A673 (cell line): ENCODE results near the gene CAMTA2. TPM values are rescaled to one million over a fixed set of nuclear protein-coding genes. Genes with fewer than 3 reads are reported as not detected.

Experiments
- BruUV-seq: library from RNA; stranded (reverse); fragments of 400-500 nt; replicated peaks from 2 replicates; lab custom pipeline; 2021; lab: Mats Ljungman, UMichigan
- CTCF ChIA-PET: fragments of 300-600 bp; sonication (Branson Sonifier 250); formaldehyde crosslinking; loops from one replicate; lab custom pipeline; 2022; ENCODE audit warnings: antibody characterized with exemption; lab: Charles Lee
- POLR2A ChIA-PET: fragments of 300-600 bp; sonication (Branson Sonifier 250); formaldehyde crosslinking; loops from one replicate; lab custom pipeline; 2022; ENCODE audit warnings: antibody characterized with exemption; ENCODE audit not compliant: low non-redundant PET; lab: Charles Lee
- DNase-seq: peaks from one replicate; pipeline ENCODE4 v3.0.0-alpha.2; 2015; ENCODE audit warnings: low spot score
- H3K27ac ChIP-seq: fragments of 200-600 bp; sonication (generic); 2 replicates; pipeline ENCODE4 v1.5.1; 2016; ENCODE audit warnings: mixed run types, low read depth, mild to moderate bottlenecking, mixed read lengths, antibody characterized with exemption, low read length; ENCODE audit not compliant: poor library complexity, severe bottlenecking
- H3K27me3 ChIP-seq: fragments of 200-600 bp; sonication (generic); replicated peaks from 2 replicates; pipeline ENCODE4 v1.6.1; 2017; ENCODE audit warnings: mixed run types, low read depth, mild to moderate bottlenecking, mixed read lengths, antibody characterized with exemption, low read length; ENCODE audit not compliant: insufficient read depth, poor library complexity
- H3K36me3 ChIP-seq: fragments of 200-600 bp; sonication (generic); 2 replicates; pipeline ENCODE4 v1.6.1; 2016; ENCODE audit warnings: mixed run types, mild to moderate bottlenecking, mixed read lengths, antibody characterized with exemption, low read length; ENCODE audit not compliant: insufficient read depth, poor library complexity, severe bottlenecking
- H3K4me1 ChIP-seq: fragments of 200-600 bp; sonication (generic); 2 replicates; pipeline ENCODE4 v1.6.1; 2017; ENCODE audit warnings: mixed run types, mild to moderate bottlenecking, mixed read lengths, antibody characterized with exemption, low read length; ENCODE audit not compliant: insufficient read depth, poor library complexity, severe bottlenecking
- H3K4me3 ChIP-seq: fragments of 200-600 bp; sonication (generic); 2 replicates; pipeline ENCODE4 v1.5.1; 2016; ENCODE audit warnings: low read depth, mixed run types, mild to moderate bottlenecking, mixed read lengths, low read length; ENCODE audit not compliant: poor library complexity, severe bottlenecking
- H3K9me3 ChIP-seq: fragments of 200-600 bp; sonication (generic); 2 replicates; pipeline ENCODE4 v1.6.1; 2016; ENCODE audit warnings: mixed run types, low read depth, mild to moderate bottlenecking, mixed read lengths, antibody characterized with exemption, low read length; ENCODE audit not compliant: poor library complexity, severe bottlenecking
- EZH2 ChIP-seq: fragments of 200-600 bp; sonication (generic); IDR thresholded peaks from 2 replicates; pipeline ENCODE4 v1.6.1; 2017; ENCODE audit warnings: borderline replicate concordance, low read depth, mild to moderate bottlenecking, mixed read lengths, antibody characterized with exemption, low read length; ENCODE audit not compliant: poor library complexity, severe bottlenecking
- intact Hi-C: fragments of 100-400 bp; cut with micrococcal nuclease; formaldehyde crosslinking; loops from one replicate; pipeline ENCODE4 v1.10.0; 2022; ENCODE audit not compliant: unreplicated experiment
- total RNA-seq: library from RNA; stranded (reverse); gene quantifications from 2 replicates; pipeline ENCODE4 v1.2.3, GENCODE V29; 2021
- TF ChIP-seq, protein P1 (sequence below): fragments of 300-800, 200-600 bp; sonication (generic); conservative IDR thresholded peaks from 2 replicates; pipeline ENCODE4 v1.5.1; 2017; ENCODE audit warnings: low read depth, mild to moderate bottlenecking, antibody characterized with exemption, low read length, moderate library complexity, mixed read lengths

The CAMTA2 gene
- total RNA-seq, 1 experiment from 2014 or later: 16.3 TPM

DNA sequence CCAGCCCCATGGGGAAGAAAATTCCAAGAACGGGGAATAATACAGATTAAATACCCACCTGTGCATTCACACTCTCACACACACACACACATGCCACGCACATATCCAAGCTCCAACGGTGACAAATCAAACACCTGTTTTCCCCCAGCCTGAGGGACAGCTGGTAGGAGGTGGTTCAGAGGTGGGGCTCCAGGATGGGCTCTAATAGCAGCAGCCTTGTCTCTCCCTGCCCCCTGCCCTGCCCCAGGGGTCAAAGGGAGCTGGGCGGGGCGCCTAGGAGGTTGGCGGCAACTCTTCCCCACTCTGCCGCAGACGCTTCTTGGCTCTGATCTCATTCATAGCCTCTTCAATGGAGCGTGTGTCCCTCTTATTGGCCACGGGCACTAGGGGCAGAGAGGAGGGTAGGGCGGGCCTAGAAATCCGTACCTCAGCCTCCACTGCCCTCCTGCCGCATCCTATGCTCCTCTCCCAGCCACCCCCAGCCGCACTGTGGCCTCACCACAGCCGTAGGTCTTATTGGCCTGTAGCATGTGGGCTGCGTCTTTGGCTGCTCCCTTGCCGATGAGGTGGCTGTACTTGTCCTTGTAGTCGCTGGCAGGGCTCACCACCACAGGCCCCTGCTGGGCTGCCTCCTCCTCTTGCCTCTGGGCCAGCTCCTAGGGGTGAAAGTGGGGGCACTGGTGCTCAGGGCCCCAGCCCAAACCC, 28.1 kb downstream of the CAMTA2 start:
- Histone ChIP-seq H3K27me3 (no peaks in the 10 kb centered on the region), H3K4me3 (no peak overlapping the region), H3K36me3 (peaks cover 6% of the 10 kb centered on the region), H3K9me3 (no peaks in the 10 kb centered on the region), H3K4me1 (peaks cover 7% of the 10 kb centered on the region), H3K27ac (no peak overlapping the region)
- intact Hi-C loops: no loop called here
- TSS peak; percentile 76 for BruUV-seq
- CTCF ChIA-PET: no interaction called here
- DNase-seq: no peak
- TF ChIP-seq, protein P1, sequence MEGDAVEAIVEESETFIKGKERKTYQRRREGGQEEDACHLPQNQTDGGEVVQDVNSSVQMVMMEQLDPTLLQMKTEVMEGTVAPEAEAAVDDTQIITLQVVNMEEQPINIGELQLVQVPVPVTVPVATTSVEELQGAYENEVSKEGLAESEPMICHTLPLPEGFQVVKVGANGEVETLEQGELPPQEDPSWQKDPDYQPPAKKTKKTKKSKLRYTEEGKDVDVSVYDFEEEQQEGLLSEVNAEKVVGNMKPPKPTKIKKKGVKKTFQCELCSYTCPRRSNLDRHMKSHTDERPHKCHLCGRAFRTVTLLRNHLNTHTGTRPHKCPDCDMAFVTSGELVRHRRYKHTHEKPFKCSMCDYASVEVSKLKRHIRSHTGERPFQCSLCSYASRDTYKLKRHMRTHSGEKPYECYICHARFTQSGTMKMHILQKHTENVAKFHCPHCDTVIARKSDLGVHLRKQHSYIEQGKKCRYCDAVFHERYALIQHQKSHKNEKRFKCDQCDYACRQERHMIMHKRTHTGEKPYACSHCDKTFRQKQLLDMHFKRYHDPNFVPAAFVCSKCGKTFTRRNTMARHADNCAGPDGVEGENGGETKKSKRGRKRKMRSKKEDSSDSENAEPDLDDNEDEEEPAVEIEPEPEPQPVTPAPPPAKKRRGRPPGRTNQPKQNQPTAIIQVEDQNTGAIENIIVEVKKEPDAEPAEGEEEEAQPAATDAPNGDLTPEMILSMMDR: no peak
- no peak for TF ChIP-seq EZH2
- POLR2A ChIA-PET: no interaction called here

DNA sequence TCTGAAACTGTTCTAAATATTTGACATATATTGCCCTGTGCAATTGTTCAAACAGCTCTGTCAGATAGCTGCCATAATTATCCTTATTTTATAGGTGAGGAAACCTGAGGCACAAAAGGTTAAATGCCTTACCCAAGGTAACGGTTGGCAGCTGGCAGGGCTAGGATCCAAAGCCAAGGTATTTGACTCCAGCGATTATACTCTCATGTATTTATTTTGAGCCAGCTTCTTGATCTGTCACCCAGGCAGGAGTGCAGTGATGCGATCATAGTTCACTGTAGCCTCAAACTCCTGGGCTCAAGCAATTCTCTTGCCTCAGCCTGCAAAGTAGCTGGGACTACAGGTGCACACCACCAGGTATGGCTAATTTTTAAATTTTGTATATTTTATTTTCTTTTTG, 29.4 kb downstream of the CAMTA2 start:
- no TSS peak for BruUV-seq
- DNase-seq: no peak
- intact Hi-C loops: no loop called here
- H3K27ac ChIP-seq: no peak overlapping the region
- TF ChIP-seq, protein P1: no peak
- no peak for TF ChIP-seq EZH2
- POLR2A ChIA-PET: no interaction called here
- H3K9me3 ChIP-seq: no peaks in the 10 kb centered on the region
- CTCF ChIA-PET: no interaction called here
- H3K36me3 ChIP-seq: peaks cover 6% of the 10 kb centered on the region
- no peak overlapping the region for H3K4me3 ChIP-seq
- no peaks in the 10 kb centered on the region for H3K27me3 ChIP-seq
- H3K4me1 ChIP-seq: peaks cover 7% of the 10 kb centered on the region

DNA sequence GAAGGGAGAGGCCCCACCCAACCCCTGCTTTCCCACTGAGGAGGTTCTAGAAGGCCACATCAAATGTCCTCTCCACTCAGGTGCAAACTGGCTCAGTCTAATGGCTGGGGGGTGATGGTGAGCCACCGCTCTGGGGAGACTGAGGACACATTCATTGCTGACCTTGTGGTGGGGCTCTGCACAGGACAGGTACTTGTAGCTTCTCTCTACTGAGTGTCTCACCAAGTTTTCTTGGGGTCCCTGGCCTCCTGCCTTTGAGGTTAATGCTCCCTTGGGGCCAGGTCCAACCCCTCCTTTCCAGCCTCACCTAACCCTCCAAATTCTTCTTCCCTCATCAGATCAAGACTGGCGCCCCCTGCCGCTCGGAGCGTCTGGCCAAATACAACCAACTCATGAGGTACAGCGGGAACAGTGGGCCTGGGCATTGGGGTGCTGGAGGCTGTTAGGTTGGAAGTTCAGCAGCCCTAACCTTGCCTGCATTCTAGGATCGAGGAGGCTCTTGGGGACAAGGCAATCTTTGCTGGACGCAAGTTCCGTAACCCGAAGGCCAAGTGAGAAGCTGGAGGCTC, 30.9 kb downstream of the CAMTA2 start:
- H3K9me3 ChIP-seq: no peaks in the 10 kb centered on the region
- TF ChIP-seq EZH2: no peak
- TF ChIP-seq, protein P1: peak; percentile 57
- no TSS peak for BruUV-seq
- CTCF ChIA-PET: no interaction called here
- H3K27ac ChIP-seq: no peak overlapping the region
- DNase-seq: no peak
- H3K4me3 ChIP-seq: no peak overlapping the region
- H3K36me3 ChIP-seq: peaks cover 6% of the 10 kb centered on the region
- POLR2A ChIA-PET: no interaction called here
- H3K27me3 ChIP-seq: no peaks in the 10 kb centered on the region
- intact Hi-C loops: no loop called here
- H3K4me1 ChIP-seq: peaks cover 7% of the 10 kb centered on the region
